GM15510 (cell line): ENCODE measurements around the gene SLC7A8.

ENCODE experiments used
- POLR2A ChIP-seq: IDR thresholded peaks from 3 replicates; pipeline ENCODE4 v1.6.1; 2011; ENCODE audit warnings: borderline replicate concordance; ENCODE audit not compliant: insufficient read length; ENCODE audit errors: extremely low read depth

Gene SLC7A8

GRCh38 chr14:23186913-23187654 is 3.6 kb upstream of the SLC7A8 start:
- TF ChIP-seq POLR2A, result no peak

GRCh38 chr14:23185063-23185462 is 1.6 kb upstream of the SLC7A8 start:
- TF ChIP-seq POLR2A, result no peak

- no peak for TF ChIP-seq POLR2A
Observed at GRCh38 chr14:23183158-23183470, 346 bp downstream of the SLC7A8 start.

GRCh38 chr14:23182372-23183157 is 895 bp downstream of the SLC7A8 start:
- no peak for TF ChIP-seq POLR2A

GRCh38 chr14:23181946-23182345 is 1.5 kb downstream of the SLC7A8 start:
- TF ChIP-seq POLR2A, result no peak

GRCh38 chr14:23181453-23181852 is 2.0 kb downstream of the SLC7A8 start:
- TF ChIP-seq POLR2A, result no peak

GRCh38 chr14:23177181-23177580 is 6.3 kb downstream of the SLC7A8 start:
- no peak for TF ChIP-seq POLR2A

- TF ChIP-seq POLR2A, result no peak
Observed at GRCh38 chr14:23175823-23176222, 7.6 kb downstream of the SLC7A8 start.

- no peak for TF ChIP-seq POLR2A
Observed at GRCh38 chr14:23174296-23175184, 8.9 kb downstream of the SLC7A8 start.

GRCh38 chr14:23173796-23174195 is 9.7 kb downstream of the SLC7A8 start:
- TF ChIP-seq POLR2A, result no peak

GRCh38 chr14:23173031-23173430 is 10.4 kb downstream of the SLC7A8 start:
- no peak for TF ChIP-seq POLR2A

GRCh38 chr14:23172574-23172973 is 10.9 kb downstream of the SLC7A8 start:
- no peak for TF ChIP-seq POLR2A

GRCh38 chr14:23172096-23172495 is 11.4 kb downstream of the SLC7A8 start:
- TF ChIP-seq POLR2A, result no peak

GRCh38 chr14:23171222-23171975 is 12.1 kb downstream of the SLC7A8 start:
- TF ChIP-seq POLR2A, result no peak

GRCh38 chr14:23169622-23170021 is 13.8 kb downstream of the SLC7A8 start:
- TF ChIP-seq POLR2A, result no peak

- no peak for TF ChIP-seq POLR2A
Observed at GRCh38 chr14:23168246-23168645, 15.2 kb downstream of the SLC7A8 start.
